ENCODE measurements around the gene PDE3A.

Gene PDE3A

DNA sequence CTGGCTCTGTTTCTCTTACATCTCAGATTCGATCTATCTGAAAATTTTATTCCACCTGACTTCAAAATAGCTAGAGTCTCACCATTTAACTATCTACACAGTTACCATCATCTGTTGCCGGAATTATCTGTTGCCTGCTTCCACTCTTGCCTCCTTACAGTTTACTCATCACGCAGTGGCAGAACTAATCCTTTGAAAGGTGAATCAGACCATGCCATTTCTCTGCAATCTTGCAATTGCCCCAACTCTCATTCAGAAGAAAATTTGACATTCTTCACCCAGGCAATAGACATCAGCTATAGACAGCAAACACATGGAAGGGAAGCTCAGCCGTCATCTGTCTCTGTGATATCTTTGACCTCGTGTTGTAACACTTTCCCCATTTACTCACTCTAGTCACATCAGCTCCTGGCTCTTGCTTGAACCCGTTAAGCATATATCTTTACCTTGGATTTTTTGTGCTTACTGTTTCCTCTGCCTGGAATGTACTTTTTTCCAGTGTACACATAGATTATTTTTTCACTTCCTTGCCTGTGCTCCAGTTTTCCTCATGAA is 85.5 kb downstream of the PDE3A start:
- no peak for DNase-seq (ENCODE audit: low read depth in 2 of 2, low spot score in 1 of 2)

- DNase-seq (ENCODE audit: low read depth in 2 of 2, low spot score in 1 of 2): no peak
Observed at GRCh38 chr12:20455001-20455706, 86.8 kb downstream of the PDE3A start.

- no peak for DNase-seq (ENCODE audit: low read depth in 2 of 2, low spot score in 1 of 2)
Observed at GRCh38 chr12:20457582-20457981, 89.2 kb downstream of the PDE3A start.

DNA sequence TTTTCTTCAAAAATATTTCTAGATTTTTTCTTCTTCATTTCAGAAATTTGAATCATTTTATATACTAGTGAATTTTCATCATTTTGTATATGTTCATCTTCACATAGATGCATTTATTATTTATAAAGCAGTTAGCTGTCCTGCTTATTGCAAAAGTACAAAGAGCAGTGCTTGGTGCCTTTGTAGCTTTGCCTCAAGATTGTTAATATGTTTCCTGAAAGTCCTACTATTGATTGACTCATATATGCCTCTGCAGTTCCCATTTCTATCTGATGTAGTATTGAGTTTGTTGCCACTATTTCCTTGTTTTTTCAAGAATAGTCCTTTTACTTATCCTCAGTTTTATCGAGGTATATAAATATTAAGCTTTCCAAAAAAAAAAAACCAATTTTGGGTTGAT is 89.7 kb downstream of the PDE3A start:
- no peak for DNase-seq (ENCODE audit: low read depth in 2 of 2, low spot score in 1 of 2)

DNA sequence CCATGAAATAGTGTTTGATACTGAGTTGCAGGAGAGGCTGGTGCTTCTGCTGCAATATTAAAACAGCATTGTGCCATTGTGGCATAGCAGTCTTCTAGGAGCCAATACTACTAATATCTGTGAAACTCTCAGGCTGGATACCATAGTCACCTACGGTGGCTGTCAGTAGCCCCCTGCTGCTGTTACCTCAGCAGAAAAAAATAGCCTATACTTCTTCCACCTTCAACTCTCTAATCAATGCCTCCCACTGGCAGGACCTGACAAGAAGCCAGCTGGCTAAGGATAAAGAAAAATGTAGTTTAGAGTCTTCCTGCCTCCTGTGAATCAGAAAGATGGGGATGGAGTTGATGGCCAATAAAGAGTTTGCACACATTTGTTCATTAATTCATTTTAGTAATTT is 91.6 kb downstream of the PDE3A start:
- DNase-seq (ENCODE audit: low read depth in 2 of 2, low spot score in 1 of 2): no peak

GRCh38 chr12:20460956-20461355 is 92.6 kb downstream of the PDE3A start:
- DNase-seq (ENCODE audit: low read depth in 2 of 2, low spot score in 1 of 2): no peak

DNA sequence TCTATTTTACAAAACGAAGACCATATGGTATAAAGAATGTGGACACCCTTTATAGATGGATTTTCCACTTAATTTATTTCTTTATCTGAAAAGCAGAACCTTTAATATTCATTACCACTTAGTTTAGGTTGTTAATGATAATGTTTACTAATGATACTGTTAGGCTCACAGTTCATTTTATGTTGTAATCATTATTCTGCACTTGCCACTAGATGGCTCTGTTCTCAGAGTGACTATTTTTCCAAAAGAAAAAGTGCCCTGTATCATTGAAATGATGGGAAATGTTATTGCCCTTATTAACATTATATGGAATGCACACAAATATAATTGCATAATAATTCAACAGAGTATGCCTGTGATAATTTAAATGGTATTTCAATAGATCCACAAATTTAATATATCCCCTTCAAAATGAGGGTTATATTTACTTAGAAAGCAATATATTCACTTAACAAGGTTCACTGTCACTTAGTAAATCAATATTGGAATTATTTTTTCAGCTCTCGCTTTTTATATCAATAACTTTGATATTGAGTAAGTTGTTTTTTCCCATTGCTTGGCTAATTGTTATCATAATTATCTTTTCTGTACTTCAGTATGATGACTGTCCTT is 95.7 kb downstream of the PDE3A start:
- no peak for DNase-seq (ENCODE audit: low read depth in 2 of 2, low spot score in 1 of 2)

- no peak for DNase-seq (ENCODE audit: low read depth in 2 of 2, low spot score in 1 of 2)
Observed at GRCh38 chr12:20469300-20469699, 101.0 kb downstream of the PDE3A start.

- no peak for DNase-seq (ENCODE audit: low read depth in 2 of 2, low spot score in 1 of 2)
Observed at GRCh38 chr12:20469756-20470155, 101.4 kb downstream of the PDE3A start.

DNA sequence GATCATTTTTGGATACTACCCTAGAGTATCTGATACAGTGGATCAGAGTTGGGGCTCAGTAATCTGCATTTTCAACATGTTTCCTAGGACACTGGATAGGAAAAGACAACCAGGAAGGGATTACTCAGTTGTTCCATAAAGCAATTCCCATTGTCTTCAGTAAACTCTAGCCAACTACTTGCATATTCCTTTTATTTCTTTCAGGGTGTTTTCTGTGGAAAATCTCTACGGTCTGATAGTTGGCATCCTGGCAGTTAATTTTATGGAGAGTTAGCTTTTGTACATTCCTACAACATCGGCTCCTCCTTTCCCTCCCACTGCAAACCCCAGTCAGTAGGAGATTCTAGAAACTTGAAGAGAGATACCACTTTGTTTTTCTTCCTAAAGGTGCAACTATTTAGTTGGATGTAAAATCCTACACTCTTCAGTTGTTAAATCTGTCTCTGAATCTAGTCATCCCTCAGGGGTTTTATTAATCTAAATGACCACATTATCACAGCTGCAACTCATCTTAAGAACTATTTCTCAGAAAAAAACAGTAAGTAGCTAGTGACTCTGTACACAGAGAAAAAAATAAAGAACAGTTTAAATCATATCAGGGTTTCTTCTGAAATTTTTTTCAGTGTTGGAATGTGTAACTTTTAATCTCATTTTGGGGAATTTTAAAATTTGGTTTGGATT is 103.9 kb downstream of the PDE3A start:
- no peak for DNase-seq (ENCODE audit: low read depth in 2 of 2, low spot score in 1 of 2)

- DNase-seq (ENCODE audit: low read depth in 2 of 2, low spot score in 1 of 2): no peak
Observed at GRCh38 chr12:20473133-20473532, 104.8 kb downstream of the PDE3A start.

DNA sequence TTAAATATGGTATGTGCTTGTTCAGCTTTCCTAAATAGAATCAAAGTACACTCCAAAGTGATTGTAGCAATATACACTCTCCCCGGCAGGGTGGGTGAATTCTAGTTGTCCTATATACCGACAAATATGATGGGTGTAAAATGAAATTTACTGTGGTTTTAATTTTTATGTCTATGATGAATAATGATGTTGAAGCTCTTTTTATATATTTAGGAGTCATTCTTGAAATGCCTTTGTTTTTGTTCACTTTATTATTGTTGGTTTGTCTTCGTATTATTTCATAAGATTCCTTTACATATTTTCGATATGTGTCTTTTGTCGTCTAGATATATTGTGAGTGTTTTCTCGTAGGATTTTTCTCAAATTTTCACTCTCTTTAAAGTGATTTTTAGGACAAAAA is 105.7 kb downstream of the PDE3A start:
- no peak for DNase-seq (ENCODE audit: low read depth in 2 of 2, low spot score in 1 of 2)

DNA sequence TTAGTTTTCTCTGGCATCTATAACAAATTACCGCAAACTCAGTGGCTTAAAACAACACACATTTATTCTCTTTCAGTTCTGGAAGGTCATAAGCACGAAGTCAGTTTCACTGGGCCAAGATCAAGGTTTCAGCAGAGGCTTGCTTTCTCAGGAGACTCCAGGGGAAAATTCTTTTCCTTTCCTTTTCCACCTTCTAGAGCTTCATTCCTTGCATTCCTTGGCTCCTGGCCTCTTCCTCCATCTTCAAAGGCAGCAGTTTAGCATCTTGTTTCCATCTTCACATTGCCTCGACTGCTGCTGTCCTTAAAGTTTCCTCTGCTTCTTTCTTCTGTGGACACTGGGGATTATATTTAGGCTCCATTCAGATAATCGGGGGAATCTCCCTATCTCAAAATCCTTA is 106.1 kb downstream of the PDE3A start:
- no peak for DNase-seq (ENCODE audit: low read depth in 2 of 2, low spot score in 1 of 2)

- DNase-seq (ENCODE audit: low read depth in 2 of 2, low spot score in 1 of 2): no peak
Observed at GRCh38 chr12:20475542-20475941, 107.2 kb downstream of the PDE3A start.

DNA sequence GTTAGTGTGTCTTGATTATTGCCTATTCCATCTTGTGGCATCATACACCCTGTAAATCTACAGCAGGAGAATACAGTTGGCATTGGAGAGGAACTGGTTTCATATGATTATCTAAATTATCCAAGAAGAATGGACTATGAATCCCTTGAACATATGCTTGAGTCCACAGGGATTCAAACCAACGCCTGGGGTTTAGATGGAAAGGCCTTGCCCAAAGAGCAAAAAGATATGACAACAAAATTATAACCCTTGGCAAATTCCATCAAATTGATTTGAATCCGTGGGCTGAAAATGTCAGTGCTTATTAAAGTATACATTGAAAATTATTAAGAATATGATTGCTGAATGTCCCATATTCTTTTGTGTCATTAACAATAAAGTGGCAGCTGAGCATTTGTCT is 108.2 kb downstream of the PDE3A start:
- DNase-seq (ENCODE audit: low read depth in 2 of 2, low spot score in 1 of 2): no peak

DNA sequence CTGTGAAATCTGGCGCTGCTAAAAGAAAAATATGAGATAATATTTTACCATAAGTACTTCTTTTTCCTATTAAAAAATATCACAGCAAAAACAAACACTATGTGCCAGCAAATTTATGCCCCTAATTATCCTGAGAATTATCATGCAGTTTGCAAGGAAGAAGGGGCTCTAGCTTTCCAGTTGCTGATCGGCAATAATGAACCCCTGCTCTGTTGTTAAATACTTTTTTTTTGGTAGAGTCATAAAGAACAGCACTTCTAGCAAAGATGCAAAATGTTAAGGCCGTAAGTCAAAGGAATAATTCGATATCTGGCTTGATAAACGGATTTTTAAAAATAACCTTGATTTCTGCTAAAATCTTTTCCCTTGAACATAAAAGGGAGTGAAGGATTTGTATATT is 108.9 kb downstream of the PDE3A start:
- no peak for DNase-seq (ENCODE audit: low read depth in 2 of 2, low spot score in 1 of 2)

- no peak for DNase-seq (ENCODE audit: low read depth in 2 of 2, low spot score in 1 of 2)
Observed at GRCh38 chr12:20477672-20478071, 109.3 kb downstream of the PDE3A start.

DNA sequence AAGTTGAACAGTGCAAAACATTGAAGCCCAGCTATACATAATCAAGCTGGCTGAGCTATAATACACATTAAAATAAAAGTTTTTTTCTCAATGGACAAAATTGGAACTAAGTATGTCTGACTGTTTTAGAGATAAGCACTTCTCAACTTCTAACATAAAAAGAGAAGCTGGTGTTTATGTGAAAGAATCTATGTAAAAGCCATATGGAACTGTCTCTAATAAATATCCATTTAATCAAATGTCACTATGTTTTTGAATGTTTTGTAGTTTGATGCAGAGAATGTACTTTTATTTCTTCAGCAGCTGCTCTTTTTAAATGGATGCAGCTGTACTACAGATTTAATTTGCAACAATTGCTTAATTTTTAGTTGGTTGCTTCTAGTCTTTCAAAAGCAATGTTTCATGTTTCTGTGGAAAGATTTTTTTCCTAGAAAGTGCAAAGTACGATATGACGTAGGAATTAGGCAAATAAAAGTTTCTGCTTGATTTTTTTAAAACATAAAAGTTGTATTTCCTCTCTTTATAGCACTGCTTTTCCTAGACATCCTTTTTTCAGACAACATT is 114.2 kb downstream of the PDE3A start:
- no peak for DNase-seq (ENCODE audit: low read depth in 2 of 2, low spot score in 1 of 2)

- DNase-seq (ENCODE audit: low read depth in 2 of 2, low spot score in 1 of 2): no peak
Observed at GRCh38 chr12:20483776-20484175, 115.4 kb downstream of the PDE3A start.

GRCh38 chr12:20486233-20486632 is 117.9 kb downstream of the PDE3A start:
- no peak for DNase-seq (ENCODE audit: low read depth in 2 of 2, low spot score in 1 of 2)

- no peak for DNase-seq (ENCODE audit: low read depth in 2 of 2, low spot score in 1 of 2)
Observed at GRCh38 chr12:20487519-20487918, 119.2 kb downstream of the PDE3A start.

- DNase-seq (ENCODE audit: low read depth in 2 of 2, low spot score in 1 of 2): no peak
Observed at GRCh38 chr12:20489645-20490044, 121.3 kb downstream of the PDE3A start.

Measured in stimulated activated CD8-positive, alpha-beta memory T cell treated with anti-CD3 and anti-CD28 coated beads, Interleukin-4, amount 100 ng/mL, for 4 hours (primary cell).